Measurements from ENCODE around the gene PEX12. TPM values are rescaled to one million over a fixed set of nuclear protein-coding genes. Genes with fewer than 3 reads are reported as not detected.
"Not testable (repeated sequence)": the region's sequence is repeated elsewhere in the genome, so short reads cannot be mapped to it uniquely, and the experiment has no call there.

PEX12 gene
- total RNA-seq, 1 experiment from 2014 or later, result 9.3 TPM

GRCh38 chr17:35578929-35579432, 610 bp upstream of the PEX12 start:
- no peak for DNase-seq (ENCODE audit: low read depth)

GRCh38 chr17:35577830-35578196, 558 bp downstream of the PEX12 start:
- DNase-seq (ENCODE audit: low read depth), result no peak

GRCh38 chr17:35575759-35576158, 2.6 kb downstream of the PEX12 start:
- DNase-seq (ENCODE audit: low read depth), result no peak

GRCh38 chr17:35569405-35569804, 9.0 kb downstream of the PEX12 start:
- DNase-seq (ENCODE audit: low read depth), result no peak

- DNase-seq (ENCODE audit: low read depth), result peak; percentile 63
These were observed 9.8 kb downstream of the PEX12 start for GRCh38 chr17:35568561-35568960.

- no peak for DNase-seq (ENCODE audit: low read depth)
These were observed 11.4 kb downstream of the PEX12 start for GRCh38 chr17:35566968-35567367.

- not testable (repeated sequence) for DNase-seq (ENCODE audit: low read depth)
These were observed 15.2 kb downstream of the PEX12 start for GRCh38 chr17:35563181-35563580.

- no peak for DNase-seq (ENCODE audit: low read depth)
These were observed 17.7 kb downstream of the PEX12 start, which contains the start of gene SLFN14 for GRCh38 chr17:35560703-35561102. TSS of gene SLFN14 (minus strand) at chr17:35560819. CDS start at chr17:35558062, 2,757 bp downstream.

- DNase-seq (ENCODE audit: low read depth), result no peak
These were observed 18.7 kb downstream of the PEX12 start for GRCh38 chr17:35559495-35560210.

- no peak for DNase-seq (ENCODE audit: low read depth)
These were observed 21.0 kb downstream of the PEX12 start for GRCh38 chr17:35557353-35557752.

GRCh38 chr17:35555691-35556090, 22.7 kb downstream of the PEX12 start:
- DNase-seq (ENCODE audit: low read depth), result no peak

GRCh38 chr17:35554668-35555067, 23.7 kb downstream of the PEX12 start:
- no peak for DNase-seq (ENCODE audit: low read depth)

GRCh38 chr17:35553310-35553709, 25.1 kb downstream of the PEX12 start:
- no peak for DNase-seq (ENCODE audit: low read depth)

GRCh38 chr17:35548978-35549377, 29.4 kb downstream of the PEX12 start:
- no peak for DNase-seq (ENCODE audit: low read depth)

- DNase-seq (ENCODE audit: low read depth), result no peak
These were observed 30.1 kb downstream of the PEX12 start for GRCh38 chr17:35548208-35548810.

GRCh38 chr17:35546487-35546886, 31.9 kb downstream of the PEX12 start:
- DNase-seq (ENCODE audit: low read depth), result no peak

GRCh38 chr17:35545150-35545549, 33.2 kb downstream of the PEX12 start:
- no peak for DNase-seq (ENCODE audit: low read depth)

- no peak for DNase-seq (ENCODE audit: low read depth)
These were observed 34.5 kb downstream of the PEX12 start for GRCh38 chr17:35543856-35544255.

- DNase-seq (ENCODE audit: low read depth), result no peak
These were observed 35.4 kb downstream of the PEX12 start for GRCh38 chr17:35542990-35543389.

GRCh38 chr17:35541434-35541833, 36.9 kb downstream of the PEX12 start:
- no peak for DNase-seq (ENCODE audit: low read depth)

GRCh38 chr17:35540589-35541404, 37.6 kb downstream of the PEX12 start:
- peak; percentile 54 for DNase-seq (ENCODE audit: low read depth)

- DNase-seq (ENCODE audit: low read depth), result no peak
These were observed 38.7 kb downstream of the PEX12 start for GRCh38 chr17:35539659-35540026.

Measured in RPMI7951 (cell line).